GM18508 (cell line): ENCODE measurements around the gene ZNG1C.
"Not testable (repeated sequence)": the region's sequence is repeated elsewhere in the genome, so short reads cannot be mapped to it uniquely, and the experiment has no call there.

Experiments used
- ATAC-seq: cut with Tn5 transposase; IDR thresholded peaks from one replicate; pipeline ENCODE4 v1.9.1; 2021; ENCODE audit warnings: moderate number of reproducible peaks; ENCODE audit not compliant: insufficient read depth, unreplicated experiment

Gene ZNG1C

GRCh38 chr9:68241683-68242082 is at the start of gene ZNG1C:
ZNG1C (plus strand) TSS chr9:68241983; CDS start chr9:68242032, 49 bp downstream.
- ATAC-seq = not testable (repeated sequence)

- not testable (repeated sequence) for ATAC-seq
These were observed 654 bp downstream of the ZNG1C start for GRCh38 chr9:68242437-68242836.

GRCh38 chr9:68281041-68281440 is 39.3 kb downstream of the ZNG1C start:
- ATAC-seq = not testable (repeated sequence)

- ATAC-seq = not testable (repeated sequence)
These were observed 60.8 kb downstream of the ZNG1C start, which contains the start of gene FOXD4L3 for GRCh38 chr9:68302567-68302966. FOXD4L3 (plus strand) TSS chr9:68302867; CDS start chr9:68302952, 85 bp downstream.

- ATAC-seq = not testable (repeated sequence)
These were observed 62.0 kb downstream of the ZNG1C start for GRCh38 chr9:68303771-68304170.

GRCh38 chr9:68304212-68304611 is 62.4 kb downstream of the ZNG1C start:
- not testable (repeated sequence) for ATAC-seq

GRCh38 chr9:68304777-68305176 is 63.0 kb downstream of the ZNG1C start:
- ATAC-seq = not testable (repeated sequence)

GRCh38 chr9:68305680-68306285 is 64.0 kb downstream of the ZNG1C start:
- not testable (repeated sequence) for ATAC-seq

GRCh38 chr9:68306391-68306964 is 64.7 kb downstream of the ZNG1C start:
- ATAC-seq = not testable (repeated sequence)

- ATAC-seq = not testable (repeated sequence)
These were observed 65.3 kb downstream of the ZNG1C start for GRCh38 chr9:68307127-68307526.

GRCh38 chr9:68307654-68308053 is 65.9 kb downstream of the ZNG1C start:
- not testable (repeated sequence) for ATAC-seq

GRCh38 chr9:68311208-68311607 is 69.4 kb downstream of the ZNG1C start:
- ATAC-seq = not testable (repeated sequence)

- not testable (repeated sequence) for ATAC-seq
These were observed 76.4 kb downstream of the ZNG1C start for GRCh38 chr9:68318209-68318608.

GRCh38 chr9:68323749-68324148 is 82.0 kb downstream of the ZNG1C start:
- not testable (repeated sequence) for ATAC-seq

- ATAC-seq = not testable (repeated sequence)
These were observed 82.7 kb downstream of the ZNG1C start for GRCh38 chr9:68324518-68324917.

- not testable (repeated sequence) for ATAC-seq
These were observed 87.3 kb downstream of the ZNG1C start for GRCh38 chr9:68329106-68329505.

GRCh38 chr9:68330531-68331173 is 88.9 kb downstream of the ZNG1C start:
- ATAC-seq = not testable (repeated sequence)

- ATAC-seq = not testable (repeated sequence)
These were observed 90.3 kb downstream of the ZNG1C start for GRCh38 chr9:68332122-68332521.

- ATAC-seq = not testable (repeated sequence)
These were observed 94.2 kb downstream of the ZNG1C start for GRCh38 chr9:68335935-68336334.

GRCh38 chr9:68336639-68337339 is 95.0 kb downstream of the ZNG1C start:
- not testable (repeated sequence) for ATAC-seq

- not testable (repeated sequence) for ATAC-seq
These were observed 96.2 kb downstream of the ZNG1C start for GRCh38 chr9:68338000-68338399.
